SK-N-SH treated with all-trans-retinoic acid at 6 μM for 48 hours (cell line): Measurements from ENCODE around the gene COBLL1.

Source experiments
- ARNTL ChIP-seq: fragments of 450-650 bp; formaldehyde crosslinking; IDR thresholded peaks from 2 replicates; pipeline ENCODE4 v1.5.0; 2020; ENCODE audit warnings: low read depth, mild to moderate bottlenecking, moderate library complexity, borderline replicate concordance
- PATZ1 ChIP-seq: fragments of 250-450 bp; sonication (Bioruptor Pico); IDR thresholded peaks from 2 replicates; pipeline ENCODE4 v1.8.0; 2020; ENCODE audit warnings: mild to moderate bottlenecking, moderate library complexity, borderline replicate concordance
- RARB ChIP-seq: fragments of 250-450 bp; sonication (Bioruptor Pico); IDR thresholded peaks from 2 replicates; pipeline ENCODE4 v1.8.0; 2021; ENCODE audit warnings: mild to moderate bottlenecking, moderate library complexity
- SNAI2 ChIP-seq: fragments of 250-450 bp; sonication (Bioruptor Pico); IDR thresholded peaks from 2 replicates; pipeline ENCODE4 v1.5.0; 2020; ENCODE audit warnings: mild to moderate bottlenecking, moderate library complexity
- TCF4 ChIP-seq: fragments of 250-450 bp; sonication (Bioruptor Pico); IDR thresholded peaks from 2 replicates; pipeline ENCODE4 v1.8.0; 2021; ENCODE audit warnings: mild to moderate bottlenecking, moderate library complexity, borderline replicate concordance
- ZC3H10 ChIP-seq: fragments of 250-450 bp; sonication (Bioruptor Pico); IDR thresholded peaks from 2 replicates; pipeline ENCODE4 v1.5.1; 2021; ENCODE audit warnings: mild to moderate bottlenecking, moderate library complexity
- ZFP30 ChIP-seq: fragments of 450-650 bp; formaldehyde crosslinking; IDR thresholded peaks from 2 replicates; pipeline ENCODE4 v1.5.0; 2022; ENCODE audit warnings: mild to moderate bottlenecking, moderate library complexity
- ZNF565 ChIP-seq: fragments of 450-650 bp; formaldehyde crosslinking; conservative IDR thresholded peaks from 2 replicates; pipeline ENCODE4 v1.5.0; 2020; ENCODE audit warnings: low read depth, mild to moderate bottlenecking, moderate library complexity
- ZNF70 ChIP-seq: fragments of 450-650 bp; formaldehyde crosslinking; IDR thresholded peaks from 2 replicates; pipeline ENCODE4 v1.5.0; 2020; ENCODE audit warnings: mild to moderate bottlenecking, moderate library complexity
- ZNF8 ChIP-seq: fragments of 450-650 bp; formaldehyde crosslinking; IDR thresholded peaks from 2 replicates; pipeline ENCODE4 v1.5.0; 2020; ENCODE audit warnings: mild to moderate bottlenecking, moderate library complexity

GRCh38 chr2:164840458-164840929, 1.1 kb downstream of the COBLL1 start:
- no peak for TF ChIP-seq ZNF8 (CRISPR knock-in tag)
- no peak for TF ChIP-seq TCF4 (CRISPR knock-in tag)
- TF ChIP-seq ZNF70 (CRISPR knock-in tag) = no peak
- TF ChIP-seq ARNTL = no peak
- TF ChIP-seq PATZ1 = no peak
- no peak for TF ChIP-seq ZNF565
- no peak for TF ChIP-seq ZFP30 (CRISPR knock-in tag)
- TF ChIP-seq SNAI2 (CRISPR knock-in tag) = no peak
- no peak for TF ChIP-seq ZC3H10 (CRISPR knock-in tag)
- no peak for TF ChIP-seq RARB (CRISPR knock-in tag)
